Fibroblast of lung (primary cell): ENCODE results near the gene PAM.

Experiments used
- EZH2 ChIP-seq: IDR thresholded peaks from 2 replicates; pipeline ENCODE4 v1.5.1; 2012; ENCODE audit warnings: low read length, control low read depth, mild to moderate bottlenecking; ENCODE audit errors: missing control alignments
- TF ChIP-seq, protein P1 (sequence below), 2 donors: IDR thresholded peaks in 1 of 2; conservative IDR thresholded peaks in 1 of 2; 1 replicate in 1 of 2; 2 replicates in 1 of 2; pipeline ENCODE4 v1.5.1; 2011 to 2012; ENCODE audit warnings: low read length in 2 of 2, control low read depth in 1 of 2, inconsistent platforms in 1 of 2, low read depth in 1 of 2, mild to moderate bottlenecking in 1 of 2

DNA sequence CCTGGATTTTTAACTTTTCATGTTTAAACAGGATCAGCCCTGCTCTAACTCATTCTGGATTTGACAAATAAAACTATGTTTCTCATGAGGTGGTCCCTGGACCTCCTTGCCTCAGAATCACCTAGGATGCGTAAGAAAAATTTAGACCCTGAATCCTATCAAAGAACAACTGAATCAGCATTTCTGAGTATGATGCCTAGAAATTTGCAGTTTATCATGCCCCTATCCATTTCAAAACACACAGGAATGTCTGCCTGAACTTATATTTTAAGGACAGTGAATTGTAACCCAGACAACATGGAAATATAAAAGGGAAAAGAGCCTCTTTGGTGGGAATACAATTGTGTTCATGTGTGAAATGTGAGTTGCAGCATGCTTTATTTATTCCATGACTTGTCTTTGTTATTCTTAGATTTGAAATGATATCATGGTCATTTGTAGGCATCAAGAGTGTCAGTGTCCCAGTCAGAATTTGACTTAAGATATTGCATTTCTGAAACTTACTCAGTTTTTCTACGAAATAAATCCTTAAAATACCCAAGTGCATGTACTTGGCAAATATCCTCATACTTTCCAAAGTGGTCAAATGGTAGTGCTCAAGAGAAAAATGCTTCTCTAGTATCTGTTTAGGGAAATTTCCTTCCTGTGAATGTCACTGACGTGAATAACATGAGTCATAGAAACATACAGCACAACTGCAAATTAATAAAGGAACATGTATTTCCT is 220.5 kb downstream of the PAM start:
- TF ChIP-seq EZH2, result no peak
- TF ChIP-seq, protein P1, sequence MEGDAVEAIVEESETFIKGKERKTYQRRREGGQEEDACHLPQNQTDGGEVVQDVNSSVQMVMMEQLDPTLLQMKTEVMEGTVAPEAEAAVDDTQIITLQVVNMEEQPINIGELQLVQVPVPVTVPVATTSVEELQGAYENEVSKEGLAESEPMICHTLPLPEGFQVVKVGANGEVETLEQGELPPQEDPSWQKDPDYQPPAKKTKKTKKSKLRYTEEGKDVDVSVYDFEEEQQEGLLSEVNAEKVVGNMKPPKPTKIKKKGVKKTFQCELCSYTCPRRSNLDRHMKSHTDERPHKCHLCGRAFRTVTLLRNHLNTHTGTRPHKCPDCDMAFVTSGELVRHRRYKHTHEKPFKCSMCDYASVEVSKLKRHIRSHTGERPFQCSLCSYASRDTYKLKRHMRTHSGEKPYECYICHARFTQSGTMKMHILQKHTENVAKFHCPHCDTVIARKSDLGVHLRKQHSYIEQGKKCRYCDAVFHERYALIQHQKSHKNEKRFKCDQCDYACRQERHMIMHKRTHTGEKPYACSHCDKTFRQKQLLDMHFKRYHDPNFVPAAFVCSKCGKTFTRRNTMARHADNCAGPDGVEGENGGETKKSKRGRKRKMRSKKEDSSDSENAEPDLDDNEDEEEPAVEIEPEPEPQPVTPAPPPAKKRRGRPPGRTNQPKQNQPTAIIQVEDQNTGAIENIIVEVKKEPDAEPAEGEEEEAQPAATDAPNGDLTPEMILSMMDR (conservative IDR thresholded peaks at IDR 0.05 in 1 of 2, IDR thresholded peaks at IDR 0.05 in 1 of 2; ENCODE audit: low read depth in 1 of 2, low read length in 2 of 2), result no peak
